T-helper 2 cell treated with Interferon-gamma antibody and Interleukin-4, amounts not matched to agents 5 μg/mL and 100 μg/mL, for 36 hours (primary cell): ENCODE data around the gene VPS26C.
"Not testable (repeated sequence)": the region's sequence is repeated elsewhere in the genome, so short reads cannot be mapped to it uniquely, and the experiment has no call there.

Source experiments
- DNase-seq: peaks from one replicate; pipeline ENCODE4 v3.0.0; 2021; ENCODE audit warnings: low spot score
- H3K27ac Mint-ChIP-seq: one replicate; pipeline ENCODE4 v1.8.0; 2021; ENCODE audit warnings: mild to moderate bottlenecking, mixed read lengths
- H3K27me3 Mint-ChIP-seq: one replicate; pipeline ENCODE4 v1.8.0; 2021; ENCODE audit warnings: low read depth, mixed read lengths
- H3K36me3 Mint-ChIP-seq: one replicate; pipeline ENCODE4 v1.8.0; 2021; ENCODE audit warnings: low read depth, mixed read lengths
- H3K4me1 Mint-ChIP-seq: one replicate; pipeline ENCODE4 v1.8.0; 2021; ENCODE audit warnings: low read depth, mixed read lengths
- H3K4me3 Mint-ChIP-seq: one replicate; pipeline ENCODE4 v1.8.0; 2022; ENCODE audit warnings: mild to moderate bottlenecking, moderate library complexity, mixed read lengths
- H3K9me3 Mint-ChIP-seq: one replicate; pipeline ENCODE4 v1.8.0; 2021; ENCODE audit warnings: mixed read lengths

The VPS26C gene

DNA sequence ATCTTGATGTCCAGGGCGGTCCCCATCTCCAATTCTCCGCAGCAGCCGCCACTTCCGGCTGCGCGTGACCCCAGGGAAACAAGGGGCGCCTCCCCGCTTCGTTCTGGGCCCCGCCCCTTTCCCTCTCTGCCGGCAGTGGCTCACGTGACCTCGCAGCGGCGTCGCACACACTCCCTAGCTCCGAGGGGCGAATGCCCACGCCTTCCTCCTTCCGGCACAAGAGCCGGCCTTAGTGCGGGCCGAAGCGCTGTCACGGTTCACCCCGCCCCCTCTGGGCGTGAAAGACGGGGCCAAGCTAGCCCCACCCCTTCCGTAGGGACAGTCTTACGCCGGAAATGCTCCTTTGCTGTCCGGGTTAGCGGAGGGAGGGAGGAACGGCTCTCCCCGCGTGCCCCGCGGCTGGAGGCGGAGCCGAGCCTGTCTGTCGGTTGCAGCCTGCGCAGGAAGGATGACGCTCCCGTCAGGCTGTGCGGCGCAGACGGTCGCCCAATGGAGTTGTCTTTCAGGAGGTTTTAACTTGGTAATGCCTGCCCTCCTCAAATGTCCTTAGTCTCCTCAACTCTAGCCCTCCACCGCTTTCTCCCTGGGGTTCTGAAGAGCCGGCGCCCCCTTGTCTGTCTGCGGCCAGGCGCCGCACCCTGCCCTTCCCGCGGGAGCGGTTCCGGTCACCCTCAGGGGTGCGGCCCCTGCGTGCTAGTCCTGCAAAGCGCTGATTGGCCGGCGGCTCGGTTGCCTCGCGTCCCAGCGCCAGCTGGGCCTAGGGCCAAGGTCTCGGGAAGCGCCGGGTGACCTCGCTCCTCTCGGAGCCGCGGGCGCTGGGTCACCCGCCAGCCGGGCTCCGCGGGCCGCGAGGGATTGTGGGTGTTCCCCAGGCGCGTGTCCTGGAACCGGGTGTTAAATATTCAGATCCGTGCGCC, at the start of gene VPS26C:
Gene VPS26C (minus strand): TSS at position 66 of the 917 bp plus-strand sequence. CDS start 40 bp downstream, at position 26.
- Mint-ChIP-seq H3K27ac (peak within 1 kb of the TSS; percentile 98), H3K27me3 (no peaks in the 10 kb centered on the region), H3K36me3 (peaks cover 25% of the 10 kb centered on the region), H3K4me3 (peak within 1 kb of the TSS; percentile 97), H3K9me3 (no peaks in the 10 kb centered on the region), H3K4me1 (peaks cover 33% of the 10 kb centered on the region)
- DNase-seq, result peak; percentile 99

DNA sequence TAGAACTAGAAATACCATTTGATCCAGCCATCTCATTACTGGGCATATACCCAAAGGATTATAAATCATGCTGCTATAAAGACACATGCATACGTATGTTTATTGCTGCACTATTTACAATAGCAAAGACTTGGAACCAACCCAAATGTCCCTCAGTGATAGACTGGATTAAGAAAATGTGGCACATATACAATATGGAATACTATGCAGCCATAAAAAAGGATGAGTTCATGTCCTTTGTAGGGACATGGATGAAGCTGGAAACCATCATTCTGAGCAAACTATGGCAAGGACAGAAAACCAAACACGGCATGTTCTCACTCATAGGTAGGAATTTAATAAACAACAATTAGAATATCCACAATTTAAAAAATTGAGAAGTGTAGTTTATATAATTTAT, 48.9 kb upstream of the VPS26C start:
- Mint-ChIP-seq H3K27me3 (peaks cover 17% of the 10 kb centered on the region), H3K9me3 (peaks cover 14% of the 10 kb centered on the region)
- not testable (repeated sequence) for H3K36me3 Mint-ChIP-seq, H3K4me3 Mint-ChIP-seq, H3K27ac Mint-ChIP-seq, H3K4me1 Mint-ChIP-seq, DNase-seq

DNA sequence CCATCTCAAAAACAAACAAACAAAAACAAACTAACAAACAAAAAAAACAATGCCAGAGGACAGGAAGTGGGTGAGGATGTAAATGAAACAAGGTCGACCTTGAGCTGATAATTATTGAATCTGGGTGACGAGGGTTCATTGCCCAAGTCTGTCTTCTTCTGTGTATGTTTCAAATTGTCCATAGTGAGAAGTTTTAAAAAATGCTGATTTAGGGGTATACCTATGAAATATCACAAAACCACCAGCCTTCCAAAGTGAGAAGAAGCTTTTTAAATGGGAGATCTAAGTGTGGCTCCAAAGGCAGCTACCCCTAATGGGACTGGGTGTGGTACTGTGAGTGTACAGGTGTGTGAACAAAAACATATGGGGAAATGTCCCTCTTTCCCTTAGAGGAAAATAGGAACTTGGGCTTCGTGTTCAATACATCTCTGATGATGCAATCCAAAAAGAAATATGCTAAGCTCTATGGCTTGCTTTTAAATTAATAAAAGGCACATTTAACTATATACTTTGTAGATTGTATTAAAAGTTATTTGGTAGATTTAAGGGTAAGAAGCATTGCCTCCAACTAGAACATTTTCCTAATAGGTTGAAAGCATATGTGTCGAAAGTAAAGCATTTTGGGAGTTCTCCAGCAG, 33.1 kb upstream of the VPS26C start:
- Mint-ChIP-seq H3K4me3 (no peak overlapping the region), H3K4me1 (no peaks in the 10 kb centered on the region), H3K9me3 (no peaks in the 10 kb centered on the region), H3K27me3 (no peaks in the 10 kb centered on the region), H3K27ac (no peak overlapping the region), H3K36me3 (no peaks in the 10 kb centered on the region)
- DNase-seq, result no peak

DNA sequence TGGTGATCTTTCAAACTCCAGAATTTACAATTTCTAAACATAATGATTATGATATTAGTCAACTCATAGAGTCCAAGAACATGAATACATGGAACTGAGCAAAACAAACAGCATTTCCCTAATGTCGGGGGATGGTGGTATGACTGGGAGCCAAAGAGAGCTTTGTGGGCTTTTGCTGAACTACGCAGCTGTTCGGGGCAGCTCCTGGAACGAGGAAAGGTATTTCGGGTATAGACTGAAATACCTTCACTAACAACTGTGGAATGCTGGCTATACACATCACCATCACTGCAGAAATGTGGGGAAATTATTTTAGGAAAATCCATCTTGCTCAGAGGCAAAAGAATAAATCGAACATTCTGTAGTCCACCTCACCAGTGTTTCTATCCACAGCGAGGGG, 30.2 kb upstream of the VPS26C start:
- no peaks in the 10 kb centered on the region for H3K36me3 Mint-ChIP-seq
- no peaks in the 10 kb centered on the region for H3K9me3 Mint-ChIP-seq
- peaks cover 2% of the 10 kb centered on the region for H3K4me1 Mint-ChIP-seq
- H3K27ac Mint-ChIP-seq, result no peak overlapping the region
- H3K4me3 Mint-ChIP-seq, result no peak overlapping the region
- H3K27me3 Mint-ChIP-seq, result peaks cover 12% of the 10 kb centered on the region
- DNase-seq, result no peak

DNA sequence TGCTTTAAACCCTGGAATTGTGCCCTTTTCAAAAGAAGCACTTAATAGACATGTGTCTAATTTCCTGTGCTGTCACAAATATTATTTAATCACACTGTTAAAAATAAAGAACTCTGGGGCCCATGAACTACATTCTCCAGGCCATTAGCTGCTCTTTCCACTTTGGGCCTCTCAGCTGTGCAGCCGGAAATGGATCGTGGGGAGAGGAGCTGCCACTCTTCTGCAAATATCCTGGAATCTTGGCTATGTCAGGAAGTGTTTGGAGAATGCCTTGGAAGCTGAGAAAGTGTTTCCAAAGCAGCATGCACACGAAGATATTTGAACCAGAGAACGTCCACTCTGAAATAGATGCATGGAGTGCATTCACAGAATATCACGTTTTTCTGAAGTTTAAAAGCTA, 27.5 kb upstream of the VPS26C start:
- Mint-ChIP-seq H3K4me1 (peaks cover 2% of the 10 kb centered on the region), H3K36me3 (no peaks in the 10 kb centered on the region), H3K4me3 (no peak overlapping the region), H3K27ac (no peak overlapping the region), H3K27me3 (peaks cover 12% of the 10 kb centered on the region), H3K9me3 (no peaks in the 10 kb centered on the region)
- DNase-seq, result no peak

DNA sequence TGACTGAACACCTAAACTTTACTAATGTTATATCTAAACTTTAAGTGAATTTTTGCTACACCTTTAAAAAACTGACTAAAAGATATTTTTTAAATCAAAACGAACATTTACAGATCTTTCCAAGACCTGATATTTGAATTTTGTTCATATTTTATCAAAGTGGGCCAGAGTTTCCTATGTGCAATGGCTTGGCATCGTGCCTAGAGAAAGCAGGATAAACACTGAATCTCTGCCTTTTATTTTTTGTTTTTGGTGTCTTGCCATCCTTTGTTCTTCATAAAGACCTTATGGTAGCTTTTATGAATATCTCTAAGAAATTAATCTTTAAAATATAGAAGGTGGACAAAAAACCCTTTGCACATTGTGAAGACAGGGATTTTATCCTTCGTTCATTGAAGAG, 25.8 kb upstream of the VPS26C start:
- H3K36me3 Mint-ChIP-seq, result no peaks in the 10 kb centered on the region
- no peak overlapping the region for H3K27ac Mint-ChIP-seq
- peaks cover 2% of the 10 kb centered on the region for H3K4me1 Mint-ChIP-seq
- H3K9me3 Mint-ChIP-seq, result no peaks in the 10 kb centered on the region
- H3K27me3 Mint-ChIP-seq, result peaks cover 12% of the 10 kb centered on the region
- H3K4me3 Mint-ChIP-seq, result no peak overlapping the region
- no peak for DNase-seq

DNA sequence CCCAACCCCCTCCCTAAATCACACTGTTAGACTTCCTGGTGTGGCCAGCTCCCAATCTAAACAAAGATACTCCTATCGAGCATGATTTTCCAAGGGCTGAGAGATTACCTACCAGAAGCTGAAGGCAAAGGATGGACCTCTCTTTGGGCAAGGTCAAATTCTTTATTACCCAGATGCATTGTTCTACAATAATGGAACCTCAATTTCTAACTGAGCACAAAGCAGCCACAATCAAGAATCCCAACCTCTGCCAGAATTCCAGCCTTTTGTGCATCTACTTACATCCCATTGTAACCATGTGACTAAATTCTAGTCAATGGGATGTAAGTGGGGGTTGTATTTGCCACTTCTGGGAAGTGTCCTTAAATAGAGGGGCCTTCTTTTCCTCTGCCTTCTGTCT, 24.9 kb upstream of the VPS26C start:
- H3K9me3 Mint-ChIP-seq, result no peaks in the 10 kb centered on the region
- no peak overlapping the region for H3K27ac Mint-ChIP-seq
- peaks cover 12% of the 10 kb centered on the region for H3K27me3 Mint-ChIP-seq
- no peak for DNase-seq
- no peaks in the 10 kb centered on the region for H3K36me3 Mint-ChIP-seq
- no peak overlapping the region for H3K4me3 Mint-ChIP-seq
- peaks cover 2% of the 10 kb centered on the region for H3K4me1 Mint-ChIP-seq

DNA sequence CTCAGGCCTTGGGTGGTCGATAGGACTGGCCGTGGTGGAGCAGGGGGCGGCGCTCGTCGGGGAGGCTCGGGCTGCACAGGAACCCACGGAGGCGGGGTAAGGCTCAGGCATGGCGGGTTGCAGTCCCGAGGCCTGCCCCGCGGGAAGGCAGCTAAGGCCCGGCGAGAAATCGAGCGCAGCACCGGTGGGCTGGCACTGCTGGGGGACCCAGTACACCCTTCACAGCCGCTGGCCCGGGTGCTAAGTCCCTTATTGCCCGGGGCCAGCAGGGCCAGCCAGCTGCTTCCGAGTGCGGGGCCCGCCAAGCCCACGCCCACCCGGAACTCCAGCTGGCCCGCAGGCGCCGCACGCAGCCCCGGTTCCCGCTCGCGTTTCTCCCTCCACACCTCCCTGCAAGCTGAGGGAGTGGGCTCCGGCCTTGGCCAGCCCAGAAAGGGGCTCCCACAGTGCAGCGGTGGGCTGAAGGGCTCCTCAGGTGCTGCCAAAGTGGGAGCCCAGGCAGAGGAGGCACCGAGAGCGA, 16.1 kb upstream of the VPS26C start:
- not testable (repeated sequence) for DNase-seq, H3K9me3 Mint-ChIP-seq, H3K27me3 Mint-ChIP-seq, H3K36me3 Mint-ChIP-seq, H3K27ac Mint-ChIP-seq, H3K4me1 Mint-ChIP-seq, H3K4me3 Mint-ChIP-seq

DNA sequence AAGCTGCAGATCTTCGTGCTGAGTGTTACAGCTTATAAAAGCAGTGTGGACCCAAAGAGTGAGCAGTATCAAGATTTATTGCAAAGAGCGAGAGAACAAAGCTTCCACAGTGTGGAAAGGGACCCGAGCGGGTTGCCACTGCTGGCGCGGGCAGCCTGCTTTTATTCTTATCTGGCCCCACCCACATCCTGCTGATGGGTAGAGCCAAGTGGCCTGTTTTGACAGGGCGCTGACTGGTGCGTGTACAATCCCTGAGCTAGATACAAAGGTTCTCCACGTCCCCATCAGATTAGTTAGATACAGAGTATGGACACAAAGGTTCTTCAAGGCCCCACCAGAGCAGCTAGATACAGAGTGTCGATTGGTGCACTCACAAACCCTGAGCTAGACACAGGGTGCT, 15.5 kb upstream of the VPS26C start:
- not testable (repeated sequence) for H3K27me3 Mint-ChIP-seq, H3K9me3 Mint-ChIP-seq, H3K4me1 Mint-ChIP-seq, H3K36me3 Mint-ChIP-seq, DNase-seq
- Mint-ChIP-seq H3K4me3 (peak overlapping the region; percentile 72), H3K27ac (peak overlapping the region; percentile 67)

DNA sequence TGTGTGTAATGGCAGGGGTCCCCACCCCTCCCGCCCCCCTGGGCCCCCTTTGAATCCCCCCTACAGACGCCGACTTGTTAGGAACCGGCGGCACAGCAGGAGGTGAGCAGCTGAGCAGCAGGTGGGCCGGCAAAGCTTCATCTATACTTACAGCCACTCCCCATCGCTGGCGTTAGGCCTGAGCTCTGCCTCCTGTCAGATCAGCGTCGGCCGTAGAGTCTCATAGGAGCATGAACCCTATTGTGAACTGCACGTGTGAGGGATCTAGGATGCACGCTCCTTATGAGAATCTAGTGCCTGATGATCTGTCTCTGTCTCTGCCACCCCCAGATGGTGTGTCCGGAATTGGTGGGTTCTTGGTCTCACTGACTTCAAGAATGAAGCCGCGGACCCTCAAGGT, 14.9 kb upstream of the VPS26C start:
- peak overlapping the region; percentile 72 for H3K4me3 Mint-ChIP-seq
- no peak for DNase-seq
- no peaks in the 10 kb centered on the region for H3K9me3 Mint-ChIP-seq
- H3K27me3 Mint-ChIP-seq, result peaks cover 2% of the 10 kb centered on the region
- peaks cover 2% of the 10 kb centered on the region for H3K4me1 Mint-ChIP-seq
- no peaks in the 10 kb centered on the region for H3K36me3 Mint-ChIP-seq
- peak overlapping the region; percentile 67 for H3K27ac Mint-ChIP-seq

DNA sequence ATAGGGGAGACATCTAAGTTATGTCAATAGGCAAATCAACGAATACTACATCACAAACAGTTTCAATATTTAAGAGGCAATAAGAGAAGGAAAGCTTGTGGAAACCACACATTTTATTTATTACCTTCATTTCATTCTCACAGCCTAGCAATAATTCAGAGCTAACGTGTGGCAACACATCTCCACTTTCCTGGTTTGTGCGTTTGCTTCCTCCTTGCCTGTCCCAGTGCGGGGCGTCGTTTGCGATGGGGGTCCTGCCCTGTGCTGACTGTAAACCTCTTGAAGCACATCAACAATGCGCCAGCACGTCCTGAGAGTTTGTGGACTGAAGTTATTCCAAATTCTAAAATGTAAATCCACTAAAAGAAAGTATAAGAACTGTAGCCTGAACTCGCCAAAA, 14.4 kb upstream of the VPS26C start:
- Mint-ChIP-seq H3K4me1 (peaks cover 2% of the 10 kb centered on the region), H3K27me3 (peaks cover 2% of the 10 kb centered on the region), H3K4me3 (peak overlapping the region; percentile 47), H3K9me3 (no peaks in the 10 kb centered on the region), H3K27ac (no peak overlapping the region), H3K36me3 (no peaks in the 10 kb centered on the region)
- DNase-seq, result no peak

DNA sequence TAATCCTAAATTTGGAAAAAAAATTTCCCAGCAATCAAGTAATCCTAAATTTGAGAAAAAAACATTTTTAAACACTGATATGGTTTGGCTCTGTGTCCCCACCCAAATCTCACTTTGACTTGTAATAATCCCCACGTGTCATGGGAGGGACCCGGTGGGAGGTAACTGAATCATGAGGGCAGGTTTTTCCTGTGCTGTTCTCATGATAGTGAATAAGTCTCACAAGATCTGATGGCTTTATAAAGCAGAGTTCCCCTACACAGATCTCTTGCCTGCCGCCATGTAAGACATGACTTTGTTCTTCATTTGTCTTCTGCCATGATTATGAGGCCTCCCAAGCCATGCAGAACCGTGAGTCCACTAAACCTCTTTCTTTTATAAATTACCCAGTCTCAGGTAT, 12.1 kb upstream of the VPS26C start:
- not testable (repeated sequence) for H3K4me3 Mint-ChIP-seq, DNase-seq, H3K4me1 Mint-ChIP-seq, H3K27me3 Mint-ChIP-seq, H3K36me3 Mint-ChIP-seq, H3K27ac Mint-ChIP-seq, H3K9me3 Mint-ChIP-seq

DNA sequence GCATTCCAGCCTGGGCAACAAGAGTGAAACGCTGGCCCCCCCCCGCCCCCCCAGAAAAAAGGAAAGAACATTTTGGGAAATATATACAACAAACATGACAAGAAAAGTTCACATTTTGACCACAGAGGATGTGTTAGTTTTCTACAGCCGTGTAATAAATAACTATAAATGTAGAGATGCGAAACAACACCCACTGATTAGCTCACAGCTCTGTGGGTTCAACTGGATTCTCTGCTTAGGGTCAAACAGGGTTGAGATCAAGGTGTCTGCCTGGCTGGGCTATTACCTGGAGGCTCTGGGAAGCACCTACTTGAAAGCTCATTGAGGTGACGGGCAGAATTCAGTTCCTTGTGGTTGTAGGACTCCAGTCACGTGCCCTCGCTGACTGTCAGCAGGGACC, 11.1 kb upstream of the VPS26C start:
- no peaks in the 10 kb centered on the region for H3K9me3 Mint-ChIP-seq
- H3K4me1 Mint-ChIP-seq, result peaks cover 2% of the 10 kb centered on the region
- no peak for DNase-seq
- H3K36me3 Mint-ChIP-seq, result no peaks in the 10 kb centered on the region
- H3K4me3 Mint-ChIP-seq, result no peak overlapping the region
- H3K27me3 Mint-ChIP-seq, result peaks cover 5% of the 10 kb centered on the region
- no peak overlapping the region for H3K27ac Mint-ChIP-seq

DNA sequence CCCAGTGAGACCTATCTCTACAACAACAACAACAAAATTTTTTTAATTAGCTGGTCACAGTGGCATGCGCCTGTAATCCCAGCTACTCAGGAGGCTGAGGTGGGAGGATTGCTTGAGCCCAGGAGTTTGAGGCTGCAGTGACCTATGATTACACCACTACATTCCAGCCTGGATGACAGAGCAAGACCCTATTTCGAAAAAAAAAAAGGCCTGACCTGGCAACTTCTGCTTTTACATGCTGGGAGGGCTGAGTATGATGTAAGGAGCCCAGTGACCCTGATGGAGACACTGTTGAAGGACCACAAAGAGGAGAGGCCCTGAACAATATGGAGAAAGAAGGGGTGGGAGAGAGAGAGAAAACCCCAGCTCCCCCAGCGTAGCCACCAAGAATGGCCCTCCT, 9.2 kb upstream of the VPS26C start:
- no peaks in the 10 kb centered on the region for H3K36me3 Mint-ChIP-seq
- H3K4me3 Mint-ChIP-seq, result no peak overlapping the region
- no peaks in the 10 kb centered on the region for H3K9me3 Mint-ChIP-seq
- no peak for DNase-seq
- no peaks in the 10 kb centered on the region for H3K4me1 Mint-ChIP-seq
- no peak overlapping the region for H3K27ac Mint-ChIP-seq
- H3K27me3 Mint-ChIP-seq, result peaks cover 5% of the 10 kb centered on the region
